ENCODE results near the gene HOXD13. TPM values are rescaled to one million over a fixed set of nuclear protein-coding genes. Genes with fewer than 3 reads are reported as not detected.

The HOXD13 gene
- total RNA-seq, 2 experiments from 2014 or later, result not detected

GRCh38 chr2:176112375-176113302 is 20.1 kb downstream of the HOXD13 start:
- Histone ChIP-seq H3K9me2 (ENCODE audit: insufficient read depth, low read length) (no peaks in the 10 kb centered on the region), H3K36me3 (ENCODE audit: insufficient read depth, low read length) (no peaks in the 10 kb centered on the region), H4K20me1 (ENCODE audit: insufficient read depth, low read length) (no peaks in the 10 kb centered on the region), H3K4me2 (ENCODE audit: low read length) (no peak overlapping the region), H3K4me1 (ENCODE audit: insufficient read depth, low read length, poor library complexity, severe bottlenecking) (no peaks in the 10 kb centered on the region), H2AFZ (ENCODE audit: low read length) (no peak overlapping the region), H3K79me2 (ENCODE audit: insufficient read depth, low read depth, low read length) (no peaks in the 10 kb centered on the region), H3K27ac (ENCODE audit: low read depth, low read length, poor library complexity, severe bottlenecking) (no peak overlapping the region), H3K4me3 (ENCODE audit: low read depth, low read length, poor library complexity, severe bottlenecking) (no peak overlapping the region), H3K9me3 (ENCODE audit: low read length) (no peaks in the 10 kb centered on the region)
- intact Hi-C loops (cut with micrococcal nuclease; ENCODE audit: unreplicated experiment), result no loop called here
- no peak for TF ChIP-seq CTCF (conservative IDR thresholded peaks at IDR 0.05; ENCODE audit: low read length)
- TF ChIP-seq EZH2phosphoT487 (IDR thresholded peaks at IDR 0.05; ENCODE audit: borderline replicate concordance, low read depth, low read length), result no peak
- no peak for DNase-seq (ENCODE audit: low spot score)
- ChIA-PET POLR2A (no interaction called here), CTCF (ENCODE audit: unreplicated experiment) (interaction anchor here (0.6 kb wide), 1 partner anchor 501 kb away, joined by 3 read pairs; no protein-coding TSS in a partner anchor)
- no TSS peak for BruUV-seq (replicated peaks)

- H3K9me2 ChIP-seq (ENCODE audit: insufficient read depth, low read length), result no peaks in the 10 kb centered on the region
- no peak for DNase-seq (ENCODE audit: low spot score)
- no peaks in the 10 kb centered on the region for H3K4me1 ChIP-seq (ENCODE audit: insufficient read depth, low read length, poor library complexity, severe bottlenecking)
- no peaks in the 10 kb centered on the region for H3K79me2 ChIP-seq (ENCODE audit: insufficient read depth, low read depth, low read length)
- TF ChIP-seq CTCF (conservative IDR thresholded peaks at IDR 0.05; ENCODE audit: low read length) (no peak), EZH2phosphoT487 (IDR thresholded peaks at IDR 0.05; ENCODE audit: borderline replicate concordance, low read depth, low read length) (no peak)
- H3K27ac ChIP-seq (ENCODE audit: low read depth, low read length, poor library complexity, severe bottlenecking), result no peak overlapping the region
- no peak overlapping the region for H3K4me3 ChIP-seq (ENCODE audit: low read depth, low read length, poor library complexity, severe bottlenecking)
- no peak overlapping the region for H2AFZ ChIP-seq (ENCODE audit: low read length)
- ChIA-PET POLR2A (no interaction called here), CTCF (ENCODE audit: unreplicated experiment) (no interaction called here)
- H3K4me2 ChIP-seq (ENCODE audit: low read length), result no peak overlapping the region
- intact Hi-C loops (cut with micrococcal nuclease; ENCODE audit: unreplicated experiment), result no loop called here
- H3K36me3 ChIP-seq (ENCODE audit: insufficient read depth, low read length), result no peaks in the 10 kb centered on the region
- H3K9me3 ChIP-seq (ENCODE audit: low read length), result no peaks in the 10 kb centered on the region
- H4K20me1 ChIP-seq (ENCODE audit: insufficient read depth, low read length), result no peaks in the 10 kb centered on the region
- no TSS peak for BruUV-seq (replicated peaks)
Observed at GRCh38 chr2:176114120-176114929, 21.8 kb downstream of the HOXD13 start.
